HAP-1 (cell line): ENCODE data around the gene NEU1.

Experiments
- DNase-seq, 2 experiments: peaks; one replicate each; pipeline ENCODE4 v3.0.0-alpha.2; 2016 to 2020; ENCODE audit warnings: low spot score in 2 of 2
- H3K27me3 ChIP-seq: fragments of 250-450 bp; sonication (Bioruptor Pico); 2 replicates; pipeline ENCODE4 v1.5.1; 2020; ENCODE audit warnings: low read depth, mild to moderate bottlenecking, moderate library complexity
- H3K36me3 ChIP-seq: fragments of 250-450 bp; sonication (Bioruptor Pico); replicated peaks from 2 replicates; pipeline ENCODE4 v1.5.1; 2020; ENCODE audit warnings: mild to moderate bottlenecking
- H3K4me1 ChIP-seq: fragments of 250-450 bp; sonication (Bioruptor Pico); 2 replicates; pipeline ENCODE4 v1.5.1; 2020; ENCODE audit warnings: mild to moderate bottlenecking
- H3K4me3 ChIP-seq: fragments of 250-450 bp; sonication (Bioruptor Pico); 2 replicates; pipeline ENCODE4 v1.5.1; 2020; ENCODE audit warnings: mild to moderate bottlenecking, moderate library complexity
- H3K9me3 ChIP-seq: fragments of 250-450 bp; sonication (Bioruptor Pico); 2 replicates; pipeline ENCODE4 v1.5.1; 2020; ENCODE audit warnings: mild to moderate bottlenecking, moderate library complexity
- in situ Hi-C: fragments of 300-500 bp; cut with MboI; formaldehyde crosslinking; loops from 3 replicates; pipeline ENCODE4 v1.14.3; 2020; ENCODE audit warnings: low sequenced_read_pairs, inconsistent platforms, mixed read lengths

Gene NEU1

GRCh38 chr6:31886541-31886991 is 23.9 kb upstream of the NEU1 start:
- Histone ChIP-seq H3K4me3 (no peak overlapping the region), H3K9me3 (no peaks in the 10 kb centered on the region), H3K4me1 (no peaks in the 10 kb centered on the region), H3K36me3 (peaks cover 86% of the 10 kb centered on the region), H3K27me3 (no peaks in the 10 kb centered on the region)
- DNase-seq: no peak
- in situ Hi-C loops: no loop called here

GRCh38 chr6:31884528-31885035 is 22.0 kb upstream of the NEU1 start:
- in situ Hi-C loops: no loop called here
- no peak overlapping the region for H3K4me3 ChIP-seq
- peaks cover 91% of the 10 kb centered on the region for H3K36me3 ChIP-seq
- H3K27me3 ChIP-seq: no peaks in the 10 kb centered on the region
- H3K4me1 ChIP-seq: no peaks in the 10 kb centered on the region
- H3K9me3 ChIP-seq: no peaks in the 10 kb centered on the region
- no peak for DNase-seq

- H3K36me3 ChIP-seq: peaks cover 82% of the 10 kb centered on the region
- in situ Hi-C loops: no loop called here
- DNase-seq: no peak
- no peaks in the 10 kb centered on the region for H3K27me3 ChIP-seq
- no peak overlapping the region for H3K4me3 ChIP-seq
- no peaks in the 10 kb centered on the region for H3K4me1 ChIP-seq
- H3K9me3 ChIP-seq: no peaks in the 10 kb centered on the region
Observed at GRCh38 chr6:31883676-31884075, 21.1 kb upstream of the NEU1 start.

DNA sequence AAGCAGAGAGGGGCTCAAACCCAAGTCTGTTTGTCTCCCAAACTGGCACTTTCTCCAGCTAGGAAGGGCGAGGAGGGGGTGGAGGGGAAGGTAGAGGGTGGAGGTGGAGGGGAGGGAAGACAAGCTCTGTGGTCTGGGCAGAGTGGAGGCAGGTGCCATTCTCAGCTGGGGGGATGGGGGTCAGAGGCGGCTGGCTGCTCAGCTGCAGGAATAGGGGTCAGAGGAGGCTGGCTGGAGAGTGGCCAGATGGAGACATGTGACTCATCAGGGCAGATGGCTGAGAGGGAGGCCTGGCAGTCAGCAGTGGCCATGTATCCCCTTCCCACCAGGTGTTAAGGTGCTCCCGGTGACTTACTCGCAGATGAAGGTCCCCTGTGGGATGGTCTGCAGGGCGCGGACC is 19.7 kb upstream of the NEU1 start:
- no peaks in the 10 kb centered on the region for H3K4me1 ChIP-seq
- H3K9me3 ChIP-seq: no peaks in the 10 kb centered on the region
- peaks cover 68% of the 10 kb centered on the region for H3K36me3 ChIP-seq
- DNase-seq: no peak
- H3K4me3 ChIP-seq: no peak overlapping the region
- in situ Hi-C loops: no loop called here
- no peaks in the 10 kb centered on the region for H3K27me3 ChIP-seq

DNA sequence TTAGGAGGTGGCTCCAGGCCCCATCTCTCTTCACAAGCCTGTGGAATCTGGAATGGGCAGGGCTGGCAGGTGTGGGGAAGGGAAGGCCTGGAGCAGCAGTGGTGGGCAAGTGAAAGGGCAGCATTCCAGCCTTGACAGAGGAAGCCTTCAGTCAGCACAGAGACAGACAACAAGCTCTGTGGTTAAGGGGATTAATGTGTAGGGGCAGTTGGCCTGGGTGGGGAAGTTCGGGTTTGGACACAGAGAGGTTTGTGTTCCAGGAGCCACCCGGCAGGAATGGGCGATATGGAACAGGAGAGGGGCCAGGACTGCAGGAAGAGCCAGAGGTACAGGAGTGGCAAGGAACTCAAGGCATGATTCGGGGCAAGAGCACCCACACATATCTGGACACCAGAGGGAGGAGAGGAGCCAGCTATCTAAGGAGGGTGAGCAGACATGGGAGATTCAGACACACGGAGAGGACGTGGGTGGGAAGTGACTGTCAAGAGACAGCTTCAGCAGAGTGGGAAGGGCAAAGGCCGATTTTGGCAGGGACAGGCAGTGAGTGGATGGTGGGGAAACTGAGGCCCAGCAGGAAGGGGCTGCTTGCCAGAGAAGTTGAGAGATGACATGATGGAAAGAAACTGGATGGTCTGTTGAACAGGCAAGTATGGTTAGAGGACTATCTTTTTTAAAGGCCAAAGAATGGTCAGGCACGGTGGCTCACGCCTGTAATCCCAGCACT is 18.7 kb upstream of the NEU1 start:
- DNase-seq: no peak
- no peaks in the 10 kb centered on the region for H3K9me3 ChIP-seq
- H3K4me1 ChIP-seq: no peaks in the 10 kb centered on the region
- H3K4me3 ChIP-seq: no peak overlapping the region
- no peaks in the 10 kb centered on the region for H3K27me3 ChIP-seq
- in situ Hi-C loops: no loop called here
- H3K36me3 ChIP-seq: peaks cover 58% of the 10 kb centered on the region

- no peak for DNase-seq
- Histone ChIP-seq H3K4me1 (no peaks in the 10 kb centered on the region), H3K4me3 (no peak overlapping the region), H3K9me3 (no peaks in the 10 kb centered on the region), H3K36me3 (peaks cover 52% of the 10 kb centered on the region), H3K27me3 (no peaks in the 10 kb centered on the region)
- in situ Hi-C loops: no loop called here
Observed at GRCh38 chr6:31880616-31881015, 18.0 kb upstream of the NEU1 start.

DNA sequence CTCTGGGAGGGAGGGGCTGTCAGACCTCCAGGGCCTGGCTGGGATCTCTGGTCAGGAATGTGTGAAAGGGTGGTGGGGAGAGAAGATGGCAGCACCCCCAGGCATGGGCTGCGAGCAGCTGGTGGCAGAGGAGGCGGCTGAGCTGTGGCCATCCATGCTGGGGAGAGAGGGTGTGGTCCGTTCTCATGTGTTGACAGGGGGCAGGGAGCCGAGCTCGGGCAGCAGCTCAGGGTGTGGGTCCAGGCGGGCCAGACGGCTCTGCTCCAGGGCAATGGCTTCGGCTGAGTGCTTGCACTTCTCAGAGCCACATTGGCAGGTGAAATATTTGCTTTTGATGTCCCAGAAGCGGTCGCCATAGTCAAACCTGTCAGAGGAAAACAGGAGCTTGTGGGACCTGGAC is 17.3 kb upstream of the NEU1 start:
- Histone ChIP-seq H3K36me3 (peaks cover 47% of the 10 kb centered on the region), H3K9me3 (no peaks in the 10 kb centered on the region)
- in situ Hi-C loops: no loop called here

DNA sequence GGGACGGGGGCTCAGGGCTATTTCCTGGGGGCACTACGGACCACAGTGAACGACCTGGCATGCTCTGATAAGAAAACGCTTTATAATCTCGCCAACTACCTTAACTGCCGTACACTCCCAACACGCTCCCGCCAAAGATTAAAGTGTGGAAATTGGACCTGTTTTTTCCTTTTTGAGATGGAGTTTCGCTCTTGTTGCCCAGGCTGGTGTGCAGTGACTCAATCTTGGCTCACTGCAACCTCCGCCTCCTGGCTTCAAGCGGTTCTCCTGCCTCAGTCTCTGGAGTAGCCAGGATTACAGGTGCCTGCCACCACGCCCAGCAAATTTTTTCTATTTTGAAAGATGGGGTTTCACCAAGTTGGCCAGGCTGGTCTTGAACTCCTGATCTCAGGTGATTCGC is 16.5 kb upstream of the NEU1 start:
- no peaks in the 10 kb centered on the region for H3K4me1 ChIP-seq
- in situ Hi-C loops: no loop called here
- H3K9me3 ChIP-seq: no peaks in the 10 kb centered on the region
- peaks cover 39% of the 10 kb centered on the region for H3K36me3 ChIP-seq
- DNase-seq: no peak
- no peak overlapping the region for H3K4me3 ChIP-seq
- no peaks in the 10 kb centered on the region for H3K27me3 ChIP-seq

More for the DNA sequence above, 17.3 kb upstream of the NEU1 start:
- H3K27me3 ChIP-seq: no peaks in the 10 kb centered on the region
- H3K4me1 ChIP-seq: no peaks in the 10 kb centered on the region
- no peak for DNase-seq
- no peak overlapping the region for H3K4me3 ChIP-seq

- Histone ChIP-seq H3K4me3 (no peak within 1 kb of the TSS), H3K4me1 (no peaks in the 10 kb centered on the region), H3K9me3 (no peaks in the 10 kb centered on the region), H3K27me3 (no peaks in the 10 kb centered on the region), H3K36me3 (peaks cover 38% of the 10 kb centered on the region)
- no peak for DNase-seq
- in situ Hi-C loops: no loop called here
Observed at GRCh38 chr6:31878726-31879125, 16.1 kb upstream of the NEU1 start, which contains the start of gene SLC44A4. Gene SLC44A4, minus strand, starts transcription at chr6:31878997. Its CDS starts 17 bp downstream, at chr6:31878980.

- Histone ChIP-seq H3K4me1 (no peaks in the 10 kb centered on the region), H3K4me3 (no peak overlapping the region), H3K9me3 (no peaks in the 10 kb centered on the region), H3K36me3 (peaks cover 33% of the 10 kb centered on the region), H3K27me3 (no peaks in the 10 kb centered on the region)
- DNase-seq: no peak
- in situ Hi-C loops: no loop called here
Observed at GRCh38 chr6:31878222-31878621, 15.6 kb upstream of the NEU1 start.

- H3K27me3 ChIP-seq: no peaks in the 10 kb centered on the region
- DNase-seq: no peak
- H3K4me3 ChIP-seq: no peak overlapping the region
- H3K4me1 ChIP-seq: no peaks in the 10 kb centered on the region
- in situ Hi-C loops: no loop called here
- no peaks in the 10 kb centered on the region for H3K9me3 ChIP-seq
- H3K36me3 ChIP-seq: peaks cover 28% of the 10 kb centered on the region
Observed at GRCh38 chr6:31877651-31878161, 15.1 kb upstream of the NEU1 start.

DNA sequence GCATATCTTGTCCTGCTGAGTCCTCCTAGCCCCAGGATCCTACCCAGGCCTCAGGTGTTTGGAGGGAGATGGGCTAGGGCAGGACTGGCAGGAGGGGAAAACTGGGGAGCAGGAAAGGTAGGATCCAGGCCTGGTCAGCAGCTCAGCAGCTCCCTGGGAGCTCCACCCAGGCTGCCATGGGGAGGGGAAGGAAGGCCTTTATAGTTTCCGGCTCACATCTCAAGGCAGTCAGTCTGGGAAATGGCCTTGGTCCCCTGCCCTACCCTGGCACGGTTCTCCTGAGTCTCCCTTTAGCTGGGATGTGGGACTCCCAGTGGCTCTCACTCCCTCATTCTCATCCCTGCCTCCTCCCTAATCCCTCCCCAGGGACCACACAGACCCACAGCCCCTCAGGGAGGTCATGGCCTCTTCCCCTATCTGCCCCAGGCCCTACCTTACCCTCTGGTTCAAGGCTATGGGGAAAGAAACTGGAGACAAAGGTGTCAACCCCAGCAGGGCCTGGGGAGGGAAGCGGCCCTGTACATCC is 14.6 kb upstream of the NEU1 start:
- no peak overlapping the region for H3K4me3 ChIP-seq
- in situ Hi-C loops: no loop called here
- no peaks in the 10 kb centered on the region for H3K27me3 ChIP-seq
- H3K4me1 ChIP-seq: no peaks in the 10 kb centered on the region
- DNase-seq: no peak
- H3K36me3 ChIP-seq: peaks cover 23% of the 10 kb centered on the region
- H3K9me3 ChIP-seq: no peaks in the 10 kb centered on the region

DNA sequence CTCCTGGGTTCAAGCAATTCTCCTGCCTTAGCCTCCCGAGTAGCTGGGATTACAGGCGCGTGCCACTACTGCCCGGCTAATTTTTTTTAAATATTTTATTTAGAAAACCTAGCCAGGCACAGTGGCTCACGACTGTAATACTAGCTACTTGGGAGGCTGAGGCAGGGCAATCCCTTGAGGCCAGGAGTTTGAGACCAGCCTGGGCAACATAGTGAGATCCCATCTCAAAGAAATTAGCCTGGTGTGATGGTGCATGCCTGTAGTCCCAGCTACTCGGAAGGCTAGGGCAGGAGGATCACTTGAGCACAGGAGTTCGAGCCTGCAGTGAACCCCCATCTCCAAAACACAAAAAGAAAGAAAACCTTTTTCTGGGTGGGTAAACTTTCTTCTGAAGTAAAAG is 13.7 kb upstream of the NEU1 start:
- in situ Hi-C loops: no loop called here
- Histone ChIP-seq H3K36me3 (peaks cover 17% of the 10 kb centered on the region), H3K4me3 (no peak overlapping the region), H3K27me3 (no peaks in the 10 kb centered on the region), H3K4me1 (no peaks in the 10 kb centered on the region), H3K9me3 (no peaks in the 10 kb centered on the region)
- no peak for DNase-seq

GRCh38 chr6:31875877-31876276 is 13.3 kb upstream of the NEU1 start:
- no peak for DNase-seq
- in situ Hi-C loops: no loop called here
- Histone ChIP-seq H3K4me1 (no peaks in the 10 kb centered on the region), H3K9me3 (no peaks in the 10 kb centered on the region), H3K36me3 (peaks cover 12% of the 10 kb centered on the region), H3K4me3 (no peak overlapping the region), H3K27me3 (no peaks in the 10 kb centered on the region)
